RWPE2 (cell line): ENCODE data around the gene BTBD9.

Experiments used
- ATAC-seq: fragments of 200-7000 bp; cut with Tn5 transposase; 3 replicates; pipeline ENCODE4 v1.9.1; 2021; ENCODE audit warnings: low read depth
- DNase-seq: peaks from one replicate; pipeline ENCODE4 v3.0.0-alpha.2; 2020; ENCODE audit warnings: low spot score
- H3K27ac ChIP-seq: fragments of 450-650 bp; 2 replicates; pipeline ENCODE4 v1.5.1; 2017; ENCODE audit warnings: mild to moderate bottlenecking; ENCODE audit not compliant: poor library complexity, severe bottlenecking
- H3K27me3 ChIP-seq: fragments of 250-450 bp; sonication (Bioruptor Pico); 2 replicates; pipeline ENCODE4 v1.5.1; 2021; ENCODE audit warnings: mild to moderate bottlenecking, moderate library complexity; ENCODE audit not compliant: insufficient read depth, poor library complexity, severe bottlenecking
- H3K36me3 ChIP-seq: fragments of 250-450 bp; sonication (Bioruptor Pico); 2 replicates; pipeline ENCODE4 v1.5.1; 2020; ENCODE audit warnings: low read depth, mild to moderate bottlenecking, moderate library complexity
- H3K4me1 ChIP-seq: fragments of 250-450 bp; sonication (Bioruptor Pico); 2 replicates; pipeline ENCODE4 v1.5.1; 2021; ENCODE audit warnings: mild to moderate bottlenecking, moderate library complexity; ENCODE audit not compliant: insufficient read depth, poor library complexity, severe bottlenecking
- H3K4me3 ChIP-seq: fragments of 250-450 bp; sonication (Bioruptor Pico); 2 replicates; pipeline ENCODE4 v1.5.1; 2021; ENCODE audit warnings: mild to moderate bottlenecking, moderate library complexity; ENCODE audit not compliant: severe bottlenecking
- H3K9me3 ChIP-seq: fragments of 250-450 bp; sonication (Bioruptor Pico); 2 replicates; pipeline ENCODE4 v1.5.1; 2021; ENCODE audit warnings: mild to moderate bottlenecking, moderate library complexity; ENCODE audit not compliant: severe bottlenecking
- TF ChIP-seq, protein P1 (sequence below): fragments of 450-650 bp; IDR thresholded peaks from one replicate; pipeline ENCODE4 v1.5.1; 2017; ENCODE audit warnings: mild to moderate bottlenecking, moderate library complexity; ENCODE audit not compliant: poor library complexity, severe bottlenecking

The BTBD9 gene

GRCh38 chr6:38185244-38185643, 454.5 kb downstream of the BTBD9 start:
- Histone ChIP-seq H3K36me3 (no peaks in the 10 kb centered on the region), H3K27ac (no peak overlapping the region), H3K9me3 (no peaks in the 10 kb centered on the region), H3K4me3 (no peak overlapping the region), H3K4me1 (no peaks in the 10 kb centered on the region), H3K27me3 (no peaks in the 10 kb centered on the region)
- TF ChIP-seq, protein P1, sequence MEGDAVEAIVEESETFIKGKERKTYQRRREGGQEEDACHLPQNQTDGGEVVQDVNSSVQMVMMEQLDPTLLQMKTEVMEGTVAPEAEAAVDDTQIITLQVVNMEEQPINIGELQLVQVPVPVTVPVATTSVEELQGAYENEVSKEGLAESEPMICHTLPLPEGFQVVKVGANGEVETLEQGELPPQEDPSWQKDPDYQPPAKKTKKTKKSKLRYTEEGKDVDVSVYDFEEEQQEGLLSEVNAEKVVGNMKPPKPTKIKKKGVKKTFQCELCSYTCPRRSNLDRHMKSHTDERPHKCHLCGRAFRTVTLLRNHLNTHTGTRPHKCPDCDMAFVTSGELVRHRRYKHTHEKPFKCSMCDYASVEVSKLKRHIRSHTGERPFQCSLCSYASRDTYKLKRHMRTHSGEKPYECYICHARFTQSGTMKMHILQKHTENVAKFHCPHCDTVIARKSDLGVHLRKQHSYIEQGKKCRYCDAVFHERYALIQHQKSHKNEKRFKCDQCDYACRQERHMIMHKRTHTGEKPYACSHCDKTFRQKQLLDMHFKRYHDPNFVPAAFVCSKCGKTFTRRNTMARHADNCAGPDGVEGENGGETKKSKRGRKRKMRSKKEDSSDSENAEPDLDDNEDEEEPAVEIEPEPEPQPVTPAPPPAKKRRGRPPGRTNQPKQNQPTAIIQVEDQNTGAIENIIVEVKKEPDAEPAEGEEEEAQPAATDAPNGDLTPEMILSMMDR: no peak
- DNase-seq (no peak), ATAC-seq (no peak)

- Histone ChIP-seq H3K27ac (no peak overlapping the region), H3K36me3 (no peaks in the 10 kb centered on the region), H3K4me1 (no peaks in the 10 kb centered on the region), H3K9me3 (no peaks in the 10 kb centered on the region), H3K27me3 (no peaks in the 10 kb centered on the region), H3K4me3 (no peak overlapping the region)
- DNase-seq: no peak
- no peak for ATAC-seq
- TF ChIP-seq, protein P1: no peak
These were observed 455.1 kb downstream of the BTBD9 start for GRCh38 chr6:38184585-38185080.

DNA sequence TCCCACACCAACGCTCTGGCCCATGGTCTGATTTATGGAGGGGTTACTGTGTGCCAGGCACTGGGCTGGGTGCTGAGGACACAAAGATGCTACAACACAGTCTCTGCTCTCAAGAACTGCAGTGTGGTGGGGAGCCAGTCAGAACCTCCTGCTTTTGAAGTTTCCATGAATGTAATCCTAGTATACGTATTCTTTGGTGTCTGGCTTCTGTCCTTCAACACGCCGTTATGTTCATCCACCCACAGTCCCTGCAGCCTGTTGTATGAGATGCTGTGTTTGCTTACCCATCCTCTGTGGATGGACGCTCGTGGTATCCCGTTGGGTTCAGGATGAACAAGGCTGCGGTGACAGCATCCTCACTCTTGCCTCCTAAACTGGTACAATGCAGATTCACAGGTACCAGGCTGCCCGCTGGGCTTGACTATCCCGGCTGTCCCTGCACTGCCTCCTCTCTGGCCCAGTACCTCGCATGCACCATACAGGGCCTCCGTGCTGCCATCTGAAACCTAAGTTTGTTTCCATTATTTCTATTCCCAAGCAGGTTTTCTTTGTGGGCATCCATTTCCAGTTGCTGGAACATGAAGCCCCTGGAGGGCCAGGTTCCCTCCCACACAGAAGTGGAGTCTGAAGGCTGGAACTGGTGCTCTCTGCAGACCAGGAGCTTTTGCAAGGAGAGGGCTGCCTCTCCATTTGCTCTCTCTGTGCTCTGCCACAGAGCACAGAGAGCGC, 455.7 kb downstream of the BTBD9 start:
- DNase-seq: no peak
- Histone ChIP-seq H3K27ac (no peak overlapping the region), H3K4me1 (no peaks in the 10 kb centered on the region), H3K36me3 (no peaks in the 10 kb centered on the region), H3K9me3 (no peaks in the 10 kb centered on the region), H3K4me3 (no peak overlapping the region), H3K27me3 (no peaks in the 10 kb centered on the region)
- TF ChIP-seq, protein P1: no peak
- ATAC-seq: no peak

GRCh38 chr6:38182426-38182825, 457.3 kb downstream of the BTBD9 start:
- H3K27ac ChIP-seq: no peak overlapping the region
- DNase-seq (no peak), ATAC-seq (no peak)
- H3K36me3 ChIP-seq: no peaks in the 10 kb centered on the region
- TF ChIP-seq, protein P1: no peak
- no peaks in the 10 kb centered on the region for H3K4me1 ChIP-seq
- H3K4me3 ChIP-seq: no peak overlapping the region
- H3K27me3 ChIP-seq: no peaks in the 10 kb centered on the region
- no peaks in the 10 kb centered on the region for H3K9me3 ChIP-seq

GRCh38 chr6:38180586-38180985, 459.1 kb downstream of the BTBD9 start:
- no peaks in the 10 kb centered on the region for H3K9me3 ChIP-seq
- H3K4me3 ChIP-seq: no peak overlapping the region
- TF ChIP-seq, protein P1: no peak
- no peaks in the 10 kb centered on the region for H3K36me3 ChIP-seq
- H3K4me1 ChIP-seq: no peaks in the 10 kb centered on the region
- no peaks in the 10 kb centered on the region for H3K27me3 ChIP-seq
- DNase-seq (no peak), ATAC-seq (no peak)
- no peak overlapping the region for H3K27ac ChIP-seq
